NB4 (cell line): Measurements from ENCODE around the gene A2ML1.

ENCODE experiments used
- CTCF ChIP-seq: IDR thresholded peaks from one replicate; pipeline ENCODE4 v1.5.1; 2012; ENCODE audit warnings: low read depth, low read length
- POLR2A ChIP-seq: IDR thresholded peaks from 2 replicates; pipeline ENCODE4 v1.6.1; 2011; ENCODE audit warnings: mild to moderate bottlenecking; ENCODE audit not compliant: insufficient read length; ENCODE audit errors: extremely low read depth

GRCh38 chr12:8905546-8905945 lies 83.1 kb downstream of the A2ML1 start:
- TF ChIP-seq CTCF (no peak), POLR2A (no peak)
